ENCODE results near the gene ZNF76. TPM values are rescaled to one million over a fixed set of nuclear protein-coding genes. Genes with fewer than 3 reads are reported as not detected.

ZNF76 gene
- total and polyA plus RNA-seq, 4 donors: 27.6 to 38.7 (median 33.5) TPM

GRCh38 chr6:35260591-35261570 lies 1.3 kb downstream of the ZNF76 start:
- Histone ChIP-seq H3K9ac (ENCODE audit: insufficient read depth in 1 of 2, low read length in 2 of 2) (peak overlapping the region in 1 of 2 donors; percentile 80), H3K4me1 (ENCODE audit: control insufficient read depth in 5 of 5, insufficient read depth in 5 of 5, low read length in 5 of 5) (peaks cover 0 to 23% (median 4%) of the 10 kb centered on the region in 5 donors)

GRCh38 chr6:35262596-35262995 lies 3.1 kb downstream of the ZNF76 start:
- Histone ChIP-seq H3K9me3 (ENCODE audit: control insufficient read depth in 4 of 4, insufficient read depth in 3 of 4, low read length in 3 of 4) (no peaks in the 10 kb centered on the region), H3K9ac (ENCODE audit: insufficient read depth in 1 of 2, low read length in 2 of 2) (no peak overlapping the region), H3K36me3 (ENCODE audit: control insufficient read depth in 4 of 4, insufficient read depth in 4 of 4, low read length in 4 of 4) (peaks cover 0 to 1% (median 0%) of the 10 kb centered on the region in 4 donors), H3K4me1 (ENCODE audit: control insufficient read depth in 5 of 5, insufficient read depth in 5 of 5, low read length in 5 of 5) (peaks cover 0 to 22% (median 4%) of the 10 kb centered on the region in 5 donors), H3K27ac (ENCODE audit: low read depth in 1 of 2, low read length in 1 of 2) (peak overlapping the region in 1 of 2 donors; percentile 60), H3K27me3 (ENCODE audit: control insufficient read depth in 3 of 3, insufficient read depth in 3 of 3, low read length in 2 of 3) (no peaks in the 10 kb centered on the region), H3K4me3 (no peak overlapping the region)
- no peak for TF ChIP-seq CTCF (IDR thresholded peaks at IDR 0.05; ENCODE audit: control extremely low read depth, extremely low read depth)
- 39 to 69% methylated on average over 2 of the region's 2 CpGs for WGBS, 2 donors
- ATAC-seq (ENCODE audit: insufficient read depth, low FRiP score): no peak
- no peak for DNase-seq

More at GRCh38 chr6:35260591-35261570, 1.3 kb downstream of the ZNF76 start:
- TF ChIP-seq CTCF (IDR thresholded peaks at IDR 0.05; ENCODE audit: control extremely low read depth, extremely low read depth): no peak
- DNase-seq: no peak
- peak overlapping the region; percentile 94 to 98 for H3K27ac ChIP-seq (ENCODE audit: low read depth in 1 of 2, low read length in 1 of 2)
- no peak overlapping the region for H3K4me3 ChIP-seq
- no peak for ATAC-seq (ENCODE audit: insufficient read depth, low FRiP score)
- H3K27me3 ChIP-seq (ENCODE audit: control insufficient read depth in 3 of 3, insufficient read depth in 3 of 3, low read length in 2 of 3): no peaks in the 10 kb centered on the region
- 71 to 81% methylated on average over 6 of the region's 6 CpGs for WGBS, 2 donors
- H3K36me3 ChIP-seq (ENCODE audit: control insufficient read depth in 4 of 4, insufficient read depth in 4 of 4, low read length in 4 of 4): no peaks in the 10 kb centered on the region
- no peaks in the 10 kb centered on the region for H3K9me3 ChIP-seq (ENCODE audit: control insufficient read depth in 4 of 4, insufficient read depth in 3 of 4, low read length in 3 of 4)

GRCh38 chr6:35264550-35265274 lies 5.2 kb downstream of the ZNF76 start:
- H3K27me3 ChIP-seq (ENCODE audit: control insufficient read depth in 3 of 3, insufficient read depth in 3 of 3, low read length in 2 of 3): no peaks in the 10 kb centered on the region
- no peak overlapping the region for H3K27ac ChIP-seq (ENCODE audit: low read depth in 1 of 2, low read length in 1 of 2)
- DNase-seq: no peak
- no peak for TF ChIP-seq CTCF (IDR thresholded peaks at IDR 0.05; ENCODE audit: control extremely low read depth, extremely low read depth)
- no peak for ATAC-seq (ENCODE audit: insufficient read depth, low FRiP score)
- no peaks in the 10 kb centered on the region for H3K9me3 ChIP-seq (ENCODE audit: control insufficient read depth in 4 of 4, insufficient read depth in 3 of 4, low read length in 3 of 4)
- H3K4me3 ChIP-seq: no peak overlapping the region
- peaks cover 0 to 13% (median 1%) of the 10 kb centered on the region in 5 donors for H3K4me1 ChIP-seq (ENCODE audit: control insufficient read depth in 5 of 5, insufficient read depth in 5 of 5, low read length in 5 of 5)
- peaks cover 0 to 2% (median 0%) of the 10 kb centered on the region in 4 donors for H3K36me3 ChIP-seq (ENCODE audit: control insufficient read depth in 4 of 4, insufficient read depth in 4 of 4, low read length in 4 of 4)
- no peak overlapping the region for H3K9ac ChIP-seq (ENCODE audit: insufficient read depth in 1 of 2, low read length in 2 of 2)

Data from lung (tissue), 12 donors.